Gastroesophageal sphincter (tissue), 4 donors: ENCODE results near the gene WDR38. TPM values are rescaled to one million over a fixed set of nuclear protein-coding genes. Genes with fewer than 3 reads are reported as not detected.

ENCODE experiments used
- ATAC-seq: fragments of 150-250 bp; one replicate; pipeline ENCODE4 v1.9.1; 2016; ENCODE audit warnings: mild to moderate bottlenecking, moderate library complexity
- H3K27ac ChIP-seq, 4 donors: fragments of 200-600 bp; sonication (generic) in 3 of 4; 1 replicate in 3 of 4; 2 replicates in 1 of 4; pipeline ENCODE4 v1.5.1; 2016 to 2019
- H3K27me3 ChIP-seq: fragments of 200-600 bp; sonication (generic); one replicate; pipeline ENCODE4 v1.5.1; 2019
- H3K36me3 ChIP-seq, 2 donors: fragments of 200-600 bp; sonication (generic); one replicate each; pipeline ENCODE4 v1.5.1; 2019; ENCODE audit warnings: control low read depth in 1 of 2
- H3K4me1 ChIP-seq, 3 donors: fragments of 200-600 bp; sonication (generic); 1 replicate in 2 of 3; 2 replicates in 1 of 3; pipeline ENCODE4 v1.5.1; 2016 to 2019; ENCODE audit warnings: control low read depth in 2 of 3
- H3K4me3 ChIP-seq, 2 donors: fragments of 200-600 bp; sonication (generic); one replicate each; pipeline ENCODE4 v1.5.1; 2019; ENCODE audit warnings: mild to moderate bottlenecking in 1 of 2, moderate library complexity in 1 of 2
- H3K9me3 ChIP-seq, 3 donors: fragments of 200-600 bp; sonication (generic); one replicate each; pipeline ENCODE4 v1.5.1; 2017 to 2019; ENCODE audit warnings: control low read depth in 2 of 3
- EP300 ChIP-seq: sonication (generic); formaldehyde crosslinking; IDR thresholded peaks from one replicate; pipeline ENCODE4 v1.6.1; 2017; ENCODE audit warnings: antibody characterized with exemption, mild to moderate bottlenecking
- POLR2A ChIP-seq, 2 donors: fragments of 450-650 bp; IDR thresholded peaks; one replicate each; pipeline ENCODE4 v1.6.1; 2017; ENCODE audit warnings: antibody characterized with exemption in 2 of 2, mild to moderate bottlenecking in 2 of 2, moderate library complexity in 1 of 2
- POLR2AphosphoS5 ChIP-seq: sonication (generic); formaldehyde crosslinking; IDR thresholded peaks from one replicate; pipeline ENCODE4 v1.6.1; 2017; ENCODE audit warnings: antibody characterized with exemption
- WGBS, 2 donors: methylation state at CpG; one replicate each; pipeline ENCODE4 v1.1.5; 2018; ENCODE audit warnings: low coverage in 1 of 2; 5-methylcytosine and 5-hydroxymethylcytosine counted together
- total RNA-seq, 4 donors: library from RNA; depleted of rRNA; stranded (reverse); fragments of >200 nt; gene quantifications; one replicate each; pipeline ENCODE4 v1.1.0, GENCODE V29; 2016
- TF ChIP-seq, protein P1 (sequence below), 4 experiments: fragments of 200-600 bp in 2 of 4; fragments of 450-650 bp in 2 of 4; sonication (generic) in 1 of 4; IDR thresholded peaks; one replicate each; pipeline ENCODE4 v1.5.1; 2017 to 2019; ENCODE audit warnings: antibody characterized with exemption in 4 of 4, mild to moderate bottlenecking in 2 of 4, moderate library complexity in 2 of 4

The WDR38 gene
- total RNA-seq, 4 donors from 2014 or later = not detected

DNA sequence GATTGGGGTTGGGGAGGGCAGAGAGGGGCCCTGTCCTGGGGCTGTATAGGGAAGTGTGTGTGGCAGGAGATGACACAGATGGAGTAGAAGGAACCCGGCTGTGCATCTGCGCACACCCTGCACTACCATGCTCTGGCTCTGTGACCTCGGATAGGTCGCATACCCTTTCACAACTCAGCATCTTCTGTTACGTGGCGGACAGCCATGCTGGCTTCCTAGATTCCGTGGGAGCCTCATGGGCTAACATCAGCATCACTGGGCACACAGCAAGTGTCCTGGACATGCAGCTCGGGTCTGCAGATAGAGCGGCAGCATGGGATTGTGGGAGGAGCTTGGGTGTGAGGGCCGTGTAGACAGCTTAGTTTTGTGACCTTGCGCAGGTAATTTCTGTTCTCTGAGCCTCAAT lies 17.9 kb downstream of the WDR38 start:
- H3K36me3 ChIP-seq = peaks cover 0 to 30% of the 10 kb centered on the region in 2 donors
- no peak for ATAC-seq
- H3K9me3 ChIP-seq = no peaks in the 10 kb centered on the region
- H3K27ac ChIP-seq = peak overlapping the region in 3 of 4 donors; percentile 63 to 98 (median 97)
- TF ChIP-seq POLR2AphosphoS5 = no peak
- TF ChIP-seq POLR2A (IDR thresholded peaks at IDR 0.05) = no peak
- TF ChIP-seq, protein P1, sequence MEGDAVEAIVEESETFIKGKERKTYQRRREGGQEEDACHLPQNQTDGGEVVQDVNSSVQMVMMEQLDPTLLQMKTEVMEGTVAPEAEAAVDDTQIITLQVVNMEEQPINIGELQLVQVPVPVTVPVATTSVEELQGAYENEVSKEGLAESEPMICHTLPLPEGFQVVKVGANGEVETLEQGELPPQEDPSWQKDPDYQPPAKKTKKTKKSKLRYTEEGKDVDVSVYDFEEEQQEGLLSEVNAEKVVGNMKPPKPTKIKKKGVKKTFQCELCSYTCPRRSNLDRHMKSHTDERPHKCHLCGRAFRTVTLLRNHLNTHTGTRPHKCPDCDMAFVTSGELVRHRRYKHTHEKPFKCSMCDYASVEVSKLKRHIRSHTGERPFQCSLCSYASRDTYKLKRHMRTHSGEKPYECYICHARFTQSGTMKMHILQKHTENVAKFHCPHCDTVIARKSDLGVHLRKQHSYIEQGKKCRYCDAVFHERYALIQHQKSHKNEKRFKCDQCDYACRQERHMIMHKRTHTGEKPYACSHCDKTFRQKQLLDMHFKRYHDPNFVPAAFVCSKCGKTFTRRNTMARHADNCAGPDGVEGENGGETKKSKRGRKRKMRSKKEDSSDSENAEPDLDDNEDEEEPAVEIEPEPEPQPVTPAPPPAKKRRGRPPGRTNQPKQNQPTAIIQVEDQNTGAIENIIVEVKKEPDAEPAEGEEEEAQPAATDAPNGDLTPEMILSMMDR (IDR thresholded peaks at IDR 0.05) = no peak
- H3K4me1 ChIP-seq = peaks cover 3 to 62% (median 37%) of the 10 kb centered on the region in 3 donors
- WGBS, 2 donors = 68 to 86% methylated on average over 6 to 10 of the region's 11 CpGs
- H3K4me3 ChIP-seq = no peak overlapping the region
- no peaks in the 10 kb centered on the region for H3K27me3 ChIP-seq

DNA sequence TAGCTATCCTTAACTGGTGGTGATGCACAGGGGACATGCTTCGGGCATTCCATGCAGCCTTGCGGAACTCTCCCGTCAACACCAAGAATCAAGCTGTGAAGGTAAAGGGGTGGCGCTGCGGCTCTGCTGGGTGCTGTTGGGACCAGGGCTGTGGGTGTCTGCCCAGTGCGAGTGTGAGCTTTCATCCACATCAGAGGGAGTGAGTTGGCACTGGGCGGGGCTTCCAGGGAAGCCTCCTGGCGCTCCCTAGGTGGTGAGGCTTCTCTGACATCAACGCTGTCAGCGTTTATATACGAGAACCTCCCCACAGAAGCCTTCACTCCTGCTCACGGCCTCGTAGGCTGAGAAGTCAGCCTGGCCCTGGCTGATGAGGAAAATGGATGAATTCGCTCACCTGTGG lies 20.4 kb downstream of the WDR38 start:
- ATAC-seq = no peak
- Histone ChIP-seq H3K27me3 (no peaks in the 10 kb centered on the region), H3K4me1 (peaks cover 3 to 49% (median 32%) of the 10 kb centered on the region in 3 donors), H3K4me3 (no peak overlapping the region), H3K27ac (peak overlapping the region in 3 of 4 donors; percentile 63 to 97 (median 66)), H3K36me3 (peaks cover 0 to 55% of the 10 kb centered on the region in 2 donors), H3K9me3 (no peaks in the 10 kb centered on the region)
- TF ChIP-seq, protein P1 (IDR thresholded peaks at IDR 0.05) = no peak
- TF ChIP-seq POLR2A (IDR thresholded peaks at IDR 0.05) (no peak), EP300 (no peak), POLR2AphosphoS5 (no peak)
- 67 to 94% methylated on average over 3 to 9 of the region's 14 CpGs for WGBS, 2 donors

DNA sequence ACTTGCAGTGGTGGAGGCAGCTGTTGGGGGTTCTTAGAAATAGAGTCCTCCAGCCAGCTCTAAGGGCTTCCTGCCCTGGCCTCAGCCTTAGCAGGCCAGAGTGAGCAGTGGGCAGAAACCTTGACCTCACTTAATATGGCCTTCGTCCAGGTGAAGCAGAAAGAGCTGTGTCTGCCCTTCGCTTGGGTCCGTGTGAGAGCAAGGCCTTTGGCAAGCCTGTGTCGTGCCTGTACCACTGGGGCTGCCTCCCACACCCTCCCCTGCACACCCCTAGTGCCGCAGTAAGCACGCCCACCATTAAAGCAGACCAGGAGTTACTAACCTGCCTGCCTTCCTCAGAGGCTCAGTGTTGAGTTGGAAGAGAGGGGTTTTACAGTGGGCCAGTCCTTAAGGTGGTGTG lies 22.2 kb downstream of the WDR38 start:
- WGBS, 2 donors = no CpG with 5 or more reads among the region's 6 CpGs
- Histone ChIP-seq H3K27me3 (no peaks in the 10 kb centered on the region), H3K4me1 (peaks cover 3 to 38% (median 27%) of the 10 kb centered on the region in 3 donors), H3K9me3 (no peaks in the 10 kb centered on the region), H3K4me3 (no peak overlapping the region), H3K27ac (no peak overlapping the region), H3K36me3 (peaks cover 0 to 73% of the 10 kb centered on the region in 2 donors)
- TF ChIP-seq POLR2AphosphoS5 = no peak
- no peak for TF ChIP-seq POLR2A (IDR thresholded peaks at IDR 0.05)
- no peak for TF ChIP-seq EP300
- TF ChIP-seq, protein P1 (IDR thresholded peaks at IDR 0.05) = no peak
- no peak for ATAC-seq

DNA sequence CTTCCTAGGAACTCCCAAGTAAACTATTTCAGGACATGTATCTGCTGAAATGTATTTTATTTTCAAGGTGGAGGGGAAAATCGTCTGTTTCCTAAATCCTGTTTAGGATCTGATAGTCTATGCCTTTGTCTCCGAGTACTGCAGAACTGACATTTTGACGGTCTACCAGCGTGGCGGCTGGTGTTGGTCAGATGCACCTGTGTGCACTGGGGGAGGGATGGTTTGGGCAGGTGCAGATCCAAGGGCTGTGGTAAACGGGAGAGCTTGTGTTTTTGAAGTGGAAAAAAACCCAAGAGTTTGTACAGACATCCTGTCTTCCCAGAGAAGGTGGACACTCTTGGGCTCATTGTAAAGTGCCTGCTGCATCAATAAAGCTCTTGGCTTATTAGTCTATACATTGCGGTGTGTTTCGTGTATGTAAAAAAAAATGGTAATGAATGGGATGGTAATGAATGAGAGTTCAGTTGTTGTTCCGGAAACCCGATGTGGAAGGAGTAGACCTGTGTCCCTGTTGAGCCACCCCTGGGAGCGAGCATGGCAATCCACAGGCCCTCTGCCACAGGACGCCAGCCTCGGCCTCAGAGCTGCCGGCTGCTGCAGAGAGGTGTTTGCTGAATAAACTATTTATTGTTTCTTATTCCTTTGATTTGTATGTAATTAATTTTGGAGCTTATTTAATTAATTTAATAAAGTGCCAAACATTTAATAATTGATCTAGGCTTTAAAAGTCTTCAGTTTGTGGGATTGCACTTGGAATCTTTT lies 23.9 kb downstream of the WDR38 start:
- TF ChIP-seq, protein P1 (IDR thresholded peaks at IDR 0.05) = no peak
- TF ChIP-seq EP300 (no peak), POLR2A (IDR thresholded peaks at IDR 0.05) (no peak), POLR2AphosphoS5 (no peak)
- H3K36me3 ChIP-seq = peaks cover 0 to 90% of the 10 kb centered on the region in 2 donors
- WGBS, 2 donors = 76 to 85% methylated on average over 8 to 12 of the region's 14 CpGs
- no peaks in the 10 kb centered on the region for H3K9me3 ChIP-seq
- ATAC-seq = no peak
- no peaks in the 10 kb centered on the region for H3K27me3 ChIP-seq
- H3K4me1 ChIP-seq = peaks cover 0 to 21% (median 12%) of the 10 kb centered on the region in 3 donors
- no peak overlapping the region for H3K4me3 ChIP-seq
- H3K27ac ChIP-seq = no peak overlapping the region

DNA sequence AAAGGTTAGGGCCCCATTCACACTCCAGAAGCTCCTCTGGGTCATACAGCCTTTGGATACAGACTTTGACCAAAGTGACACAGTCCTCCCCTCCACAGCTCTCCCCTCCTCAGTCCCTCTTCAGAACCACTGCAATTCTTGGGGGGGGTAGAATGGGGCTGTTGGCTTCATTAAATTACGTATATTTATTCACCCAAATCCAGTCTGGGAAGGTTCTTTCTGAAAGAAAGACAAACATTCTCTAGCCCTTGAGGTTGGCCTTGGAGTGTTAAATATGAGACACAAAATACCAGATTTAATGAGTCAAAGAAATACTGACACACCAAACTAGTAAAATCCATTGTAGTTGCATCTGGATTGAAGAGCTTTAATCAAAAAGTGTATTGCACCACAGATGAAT lies 24.8 kb downstream of the WDR38 start:
- no peaks in the 10 kb centered on the region for H3K27me3 ChIP-seq
- 88 to 100% methylated on average over 1 of the region's 1 CpG for WGBS, 2 donors
- peaks cover 0 to 13% (median 4%) of the 10 kb centered on the region in 3 donors for H3K4me1 ChIP-seq
- H3K27ac ChIP-seq = no peak overlapping the region
- H3K36me3 ChIP-seq = peaks cover 0 to 97% of the 10 kb centered on the region in 2 donors
- no peak overlapping the region for H3K4me3 ChIP-seq
- H3K9me3 ChIP-seq = no peaks in the 10 kb centered on the region
- no peak for TF ChIP-seq POLR2AphosphoS5
- TF ChIP-seq EP300 = no peak
- no peak for TF ChIP-seq POLR2A (IDR thresholded peaks at IDR 0.05)
- TF ChIP-seq, protein P1 (IDR thresholded peaks at IDR 0.05) = no peak
- ATAC-seq = no peak
